GM21717 (cell line): ENCODE data around the gene LPAR3.
A peak's percentile ranks its signal among the peaks of the same experiment; 100 is the strongest.

Experiments
- ATAC-seq: cut with Tn5 transposase; IDR thresholded peaks from one replicate; pipeline ENCODE4 v1.9.1; 2021; ENCODE audit warnings: mild to moderate bottlenecking, moderate library complexity; ENCODE audit not compliant: unreplicated experiment

The LPAR3 gene

GRCh38 chr1:84833194-84833593 lies 59.8 kb downstream of the LPAR3 start:
- ATAC-seq: no peak

DNA sequence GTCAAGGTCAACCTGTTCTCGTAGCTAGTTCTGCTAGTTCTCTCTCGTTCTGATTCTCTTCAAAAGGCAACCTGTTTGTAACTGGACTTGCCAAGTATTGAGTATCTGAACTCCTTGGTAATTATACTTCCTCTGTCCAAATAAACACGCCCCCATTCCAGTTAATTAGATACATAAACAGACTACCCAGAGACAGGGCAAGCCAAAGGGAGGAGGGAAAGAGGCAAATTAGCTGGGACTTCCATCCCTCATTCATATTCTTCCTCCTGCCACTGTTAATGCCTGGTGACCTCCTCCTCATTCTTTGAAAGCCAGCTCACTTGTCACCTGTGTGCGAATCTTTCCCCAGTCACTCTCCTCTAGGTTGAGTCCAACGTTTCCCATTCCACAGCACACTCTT lies 62.9 kb downstream of the LPAR3 start:
- no peak for ATAC-seq

GRCh38 chr1:84827976-84828375 lies 65.0 kb downstream of the LPAR3 start:
- ATAC-seq: no peak

- no peak for ATAC-seq
Observed at GRCh38 chr1:84827555-84827954, 65.5 kb downstream of the LPAR3 start.

GRCh38 chr1:84825161-84825560 lies 67.8 kb downstream of the LPAR3 start:
- ATAC-seq: no peak

DNA sequence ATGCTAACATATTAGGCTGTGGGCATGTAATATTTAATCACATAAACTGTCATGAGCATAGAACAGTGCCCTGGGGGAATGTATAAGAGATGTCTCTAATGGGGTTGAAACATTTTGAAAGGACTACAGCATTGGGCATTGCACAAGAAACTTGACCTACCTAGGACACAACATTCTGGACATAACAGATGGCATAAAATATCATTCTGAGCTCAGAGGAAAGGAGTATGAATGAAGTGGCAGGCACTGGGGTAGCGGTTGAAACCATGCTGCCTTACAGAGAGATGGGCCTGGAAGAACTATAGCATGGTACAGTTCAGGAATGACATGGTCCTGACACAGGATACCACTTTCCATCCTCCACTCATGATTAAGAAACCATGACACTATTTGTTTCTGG lies 69.0 kb downstream of the LPAR3 start:
- ATAC-seq: no peak

GRCh38 chr1:84823511-84823910 lies 69.5 kb downstream of the LPAR3 start:
- ATAC-seq: no peak

GRCh38 chr1:84810343-84810742 lies 82.7 kb downstream of the LPAR3 start:
- no peak for ATAC-seq

DNA sequence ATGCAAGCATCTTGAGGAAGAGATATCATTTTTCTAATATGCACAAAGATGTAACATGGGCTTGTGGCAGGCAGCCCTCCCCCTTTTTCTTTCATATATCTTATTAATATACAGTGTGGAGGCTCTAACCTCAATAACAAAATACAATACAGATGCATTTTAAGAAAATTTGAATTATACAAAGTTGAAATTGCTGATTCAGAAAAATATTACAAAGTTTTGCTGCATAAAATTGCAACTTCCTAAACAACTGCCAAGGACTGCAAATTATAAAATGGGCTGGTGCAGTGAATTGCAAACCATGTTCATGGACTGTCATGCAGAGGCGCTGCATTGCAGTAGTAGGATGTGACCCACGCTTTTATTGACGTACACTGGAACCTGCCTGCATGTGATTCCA lies 84.0 kb downstream of the LPAR3 start:
- ATAC-seq: no peak

DNA sequence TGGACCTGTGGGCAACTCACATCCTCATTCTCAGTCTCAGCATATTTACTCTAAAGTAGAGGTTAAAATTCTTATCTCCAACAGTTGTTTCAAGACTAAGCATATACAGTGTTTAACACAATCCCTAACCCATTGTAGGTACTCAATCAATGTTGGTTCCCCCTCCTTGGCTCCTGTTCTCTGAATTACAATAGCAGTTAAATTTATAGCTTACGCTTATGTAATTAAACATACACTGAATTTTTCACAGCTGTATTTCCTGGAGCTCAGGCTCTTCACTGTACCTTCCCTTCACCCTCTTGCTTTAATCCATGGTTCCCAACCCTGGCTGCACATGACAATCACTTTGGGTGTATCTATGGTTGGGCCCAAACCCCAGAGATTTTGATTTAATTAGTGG lies 89.4 kb downstream of the LPAR3 start:
- no peak for ATAC-seq

GRCh38 chr1:84802567-84803232 lies 90.3 kb downstream of the LPAR3 start:
- ATAC-seq: no peak

- ATAC-seq: no peak
Observed at GRCh38 chr1:84800090-84801073, 92.6 kb downstream of the LPAR3 start.

DNA sequence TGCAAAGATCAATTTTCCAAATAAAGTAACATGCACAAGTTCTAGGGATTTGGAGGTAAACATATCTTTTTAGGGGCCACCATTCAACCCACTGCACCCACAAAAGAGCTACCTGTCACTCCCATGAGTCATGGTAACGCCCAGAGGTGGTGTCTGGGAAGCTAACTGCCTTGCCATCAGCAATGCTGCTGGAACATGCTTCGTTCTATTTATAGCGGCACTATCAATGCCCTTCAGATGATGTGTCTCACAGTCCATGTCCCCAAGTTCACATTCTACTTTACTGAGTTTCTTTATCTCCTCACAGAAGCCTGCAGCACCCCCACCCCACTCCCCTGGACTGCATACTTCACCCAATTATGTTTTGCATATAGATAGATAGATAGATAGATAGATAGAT lies 95.4 kb downstream of the LPAR3 start:
- no peak for ATAC-seq

DNA sequence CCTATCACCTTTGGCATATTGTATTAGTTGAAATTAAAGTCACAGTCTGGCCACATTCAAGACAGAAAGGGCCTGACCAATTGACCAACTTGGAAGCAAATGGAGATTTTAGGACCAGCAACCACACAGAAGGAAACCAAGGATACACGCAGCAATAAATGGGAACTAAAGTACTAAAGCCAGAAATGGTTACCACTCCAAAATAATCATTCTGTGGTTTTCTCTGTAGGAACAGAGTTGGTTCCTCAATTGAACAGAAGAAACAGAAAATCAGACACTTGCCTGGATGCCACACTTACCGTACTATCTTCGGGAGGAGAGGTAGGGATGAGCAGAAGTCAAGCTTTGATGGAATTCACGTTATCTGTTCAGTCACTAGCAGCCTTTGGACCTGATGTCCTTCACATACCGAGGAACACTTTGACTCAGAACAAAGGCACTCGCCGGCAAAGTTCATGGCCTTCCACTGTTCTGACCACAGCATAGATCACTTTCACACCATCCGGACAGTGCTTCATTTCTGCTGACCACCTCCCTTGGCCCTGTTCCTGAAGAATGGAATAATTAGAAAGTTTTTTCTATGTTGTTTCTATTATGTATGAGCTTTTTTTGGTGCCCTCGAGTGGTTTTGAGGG lies 96.9 kb downstream of the LPAR3 start:
- no peak for ATAC-seq

- no peak for ATAC-seq
Observed at GRCh38 chr1:84795213-84795612, 97.8 kb downstream of the LPAR3 start.

DNA sequence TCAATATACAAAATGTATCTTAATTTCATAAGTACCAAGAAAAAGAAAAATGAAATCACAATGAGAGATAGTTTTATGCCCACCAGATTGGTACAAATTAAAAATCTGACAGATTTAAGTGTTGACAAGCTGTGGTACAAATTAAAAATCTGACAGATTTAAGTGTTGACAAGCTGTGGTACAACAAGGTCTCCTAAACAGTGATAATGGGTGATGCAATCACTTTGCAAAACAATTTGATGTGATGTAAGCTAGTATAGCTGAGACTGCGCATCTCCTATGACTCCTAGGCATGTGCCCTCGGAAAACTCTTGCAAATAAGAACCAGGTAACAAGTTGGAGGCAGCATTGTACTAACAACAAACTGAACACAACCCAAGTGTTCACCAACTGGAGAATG lies 100.6 kb downstream of the LPAR3 start:
- no peak for ATAC-seq

GRCh38 chr1:84789014-84789413 lies 104.0 kb downstream of the LPAR3 start:
- no peak for ATAC-seq

DNA sequence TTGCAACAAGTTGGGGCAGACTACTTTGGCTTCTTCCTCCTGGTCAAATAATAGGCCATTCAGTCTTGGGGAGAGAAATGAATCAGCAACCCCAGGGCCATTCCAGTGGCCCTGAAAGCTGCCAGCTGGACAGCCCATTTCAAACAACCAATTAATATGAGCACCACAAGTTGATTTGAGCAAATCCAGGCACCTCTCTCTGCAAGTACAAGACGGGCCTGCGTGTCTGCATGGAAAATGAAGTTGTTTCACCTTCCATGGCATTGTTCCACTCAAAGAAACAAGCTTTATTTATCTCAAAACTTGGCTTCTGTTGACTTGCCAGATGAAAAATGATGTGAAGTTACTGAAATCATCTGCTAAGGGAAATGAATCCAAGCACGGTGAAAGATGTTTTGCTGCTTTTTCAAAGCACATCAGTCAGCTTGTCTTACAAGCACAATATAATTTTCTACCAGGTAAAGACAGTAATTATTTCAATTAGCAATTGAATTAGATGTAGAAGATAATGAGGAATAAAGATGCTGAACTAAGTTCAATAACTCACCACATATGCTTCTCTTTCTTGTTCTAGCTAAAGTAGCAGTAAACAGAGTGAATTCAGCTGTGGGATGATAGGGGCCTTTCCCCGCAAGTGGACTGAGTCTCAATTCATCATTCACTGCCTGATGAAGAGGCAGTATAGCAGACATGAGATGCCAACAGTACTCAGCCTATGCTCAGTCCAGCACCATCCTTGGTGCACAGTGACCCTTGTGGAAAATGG lies 107.6 kb downstream of the LPAR3 start:
- ATAC-seq: no peak

- no peak for ATAC-seq
Observed at GRCh38 chr1:84782881-84783280, 110.1 kb downstream of the LPAR3 start.

DNA sequence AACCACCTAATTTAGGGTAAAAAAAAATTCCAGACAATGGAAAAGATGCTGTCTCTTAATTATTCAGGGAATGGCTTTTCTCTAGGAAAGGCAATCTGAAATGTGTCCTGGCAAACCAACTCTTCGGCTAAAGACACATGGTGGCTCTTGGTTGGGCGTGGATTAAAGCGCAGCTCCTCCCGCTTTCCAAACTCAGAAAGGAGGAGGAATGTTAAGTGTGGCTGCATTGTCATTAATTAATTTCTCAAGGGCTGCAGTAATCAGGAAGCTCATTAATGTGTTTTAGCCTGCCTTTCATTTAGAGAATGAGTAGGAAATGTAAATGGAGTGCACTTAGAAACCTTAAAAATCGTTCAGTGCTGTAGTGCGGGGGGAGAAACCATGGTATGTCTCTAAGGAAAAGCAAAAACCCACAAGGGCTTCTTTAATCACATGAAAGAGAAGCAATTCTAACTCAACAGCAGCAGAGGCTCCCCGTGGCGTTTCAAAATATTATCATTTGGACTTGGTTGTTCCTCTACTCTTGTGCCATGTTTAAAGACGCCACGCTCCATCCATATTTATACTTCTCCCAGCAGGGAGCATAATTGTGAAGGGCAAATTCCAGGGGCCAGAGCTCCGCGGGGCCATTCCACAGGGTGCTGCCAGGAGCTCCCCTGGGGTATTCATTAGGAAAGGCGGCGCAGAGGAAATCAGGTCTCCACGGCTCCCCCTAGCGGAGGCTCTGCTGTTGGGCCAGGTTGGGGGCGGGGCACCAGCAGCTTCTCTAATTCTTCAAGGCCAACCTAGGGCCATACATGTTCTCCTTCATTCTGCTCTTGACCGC lies 110.8 kb downstream of the LPAR3 start:
- peak; percentile 87 for ATAC-seq
